Fibroblast of lung (primary cell): ENCODE data around the gene GNPTAB. TPM values are rescaled to one million over a fixed set of nuclear protein-coding genes. Genes with fewer than 3 reads are reported as not detected.

Source experiments
- DNase-seq, 2 donors: peaks; one replicate each; pipeline versions ENCODE4 v3.0.0 to v3.0.0-alpha.2; 2010; ENCODE audit warnings: low read depth in 2 of 2
- H2AFZ ChIP-seq: 2 replicates; pipeline ENCODE4 v1.5.1; 2012; ENCODE audit warnings: low read length, control low read depth, inconsistent platforms
- H3K27ac ChIP-seq: 2 replicates; pipeline ENCODE4 v1.5.1; 2011; ENCODE audit warnings: low read length, control low read depth; ENCODE audit not compliant: insufficient read depth
- H3K27me3 ChIP-seq: 2 replicates; pipeline ENCODE4 v1.5.1; 2011; ENCODE audit warnings: mild to moderate bottlenecking, low read length; ENCODE audit not compliant: control insufficient read depth, insufficient read depth
- H3K36me3 ChIP-seq: 2 replicates; pipeline ENCODE4 v1.5.1; 2011; ENCODE audit warnings: low read length; ENCODE audit not compliant: control insufficient read depth, insufficient read depth
- H3K4me1 ChIP-seq: 2 replicates; pipeline ENCODE4 v1.5.1; 2011; ENCODE audit warnings: low read length; ENCODE audit not compliant: control insufficient read depth, insufficient read depth; ENCODE audit errors: extremely low read depth
- H3K4me2 ChIP-seq: 2 replicates; pipeline ENCODE4 v1.5.1; 2011; ENCODE audit warnings: low read length, control low read depth; ENCODE audit not compliant: insufficient read depth; ENCODE audit errors: extremely low read depth
- H3K4me3 ChIP-seq, 4 experiments: fragments of 200-600 bp in 1 of 4; sonication (generic) in 1 of 4; replicated peaks in 1 of 4; 2 replicates each; pipeline ENCODE4 v1.5.1; 2011 to 2016; ENCODE audit warnings: low read length in 4 of 4, low read depth in 3 of 4, mild to moderate bottlenecking in 3 of 4, control low read depth in 2 of 4, inconsistent platforms in 1 of 4, mixed read lengths in 1 of 4; ENCODE audit not compliant: insufficient read depth in 1 of 4; ENCODE audit errors: control extremely low read depth in 1 of 4
- H3K79me2 ChIP-seq: 2 replicates; pipeline ENCODE4 v1.5.1; 2012; ENCODE audit warnings: mild to moderate bottlenecking, low read length, inconsistent platforms; ENCODE audit not compliant: control insufficient read depth, insufficient read depth
- H3K9ac ChIP-seq: 2 replicates; pipeline ENCODE4 v1.5.1; 2011; ENCODE audit warnings: mild to moderate bottlenecking, low read length, control low read depth; ENCODE audit not compliant: insufficient read depth
- H3K9me3 ChIP-seq: 2 replicates; pipeline ENCODE4 v1.5.1; 2012; ENCODE audit warnings: low read depth, low read length; ENCODE audit not compliant: control insufficient read depth, insufficient read depth
- H4K20me1 ChIP-seq: 2 replicates; pipeline ENCODE4 v1.5.1; 2011; ENCODE audit warnings: low read length; ENCODE audit not compliant: control insufficient read depth, insufficient read depth; ENCODE audit errors: extremely low read depth
- EZH2 ChIP-seq: IDR thresholded peaks from 2 replicates; pipeline ENCODE4 v1.5.1; 2012; ENCODE audit warnings: low read length, control low read depth, mild to moderate bottlenecking; ENCODE audit errors: missing control alignments
- polyA plus RNA-seq, 2 donors: library from polyadenylated mRNA; depleted of rRNA in 1 of 2; stranded (reverse) in 1 of 2; unstranded in 1 of 2; fragments of >200 nt; gene quantifications; 2 replicates each; pipeline ENCODE4 v1.2.1, GENCODE V29; 2011 to 2012; ENCODE audit warnings: missing spikeins in 1 of 2
- total RNA-seq: library from RNA; depleted of rRNA; stranded (reverse); fragments of >200 nt; gene quantifications from 2 replicates; pipeline ENCODE4 v1.2.1, GENCODE V29; 2014
- TF ChIP-seq, protein P1 (sequence below), 2 donors: IDR thresholded peaks in 1 of 2; conservative IDR thresholded peaks in 1 of 2; 1 replicate in 1 of 2; 2 replicates in 1 of 2; pipeline ENCODE4 v1.5.1; 2011 to 2012; ENCODE audit warnings: low read length in 2 of 2, control low read depth in 1 of 2, inconsistent platforms in 1 of 2, low read depth in 1 of 2, mild to moderate bottlenecking in 1 of 2

GNPTAB gene
- total and polyA plus RNA-seq, 2 donors (not counting 1 experiment from before 2014, with no cell fraction given), result 49.7 to 58.4 TPM

DNA sequence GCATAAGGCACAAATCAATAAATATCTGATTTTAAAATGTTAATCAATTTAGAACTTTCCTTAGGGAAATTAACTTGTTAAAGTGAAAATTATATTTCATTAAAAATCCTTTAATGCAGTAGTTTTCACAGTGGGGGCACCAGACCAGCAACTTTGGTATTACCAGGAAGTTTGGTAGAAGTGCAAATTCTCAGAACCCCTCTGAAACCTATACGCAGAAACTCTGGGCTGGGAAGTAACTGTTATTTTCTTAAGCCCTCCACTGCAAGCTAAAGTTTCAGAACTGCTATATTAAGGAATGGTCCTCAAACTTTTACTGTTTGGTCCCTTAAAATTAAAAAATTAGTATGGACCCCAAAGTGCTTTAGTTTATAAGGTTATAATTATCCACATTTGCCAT is 35.7 kb downstream of the GNPTAB start:
- no peak for DNase-seq
- Histone ChIP-seq H3K4me3 (no peak overlapping the region), H3K27ac (no peak overlapping the region), H3K9me3 (no peaks in the 10 kb centered on the region), H3K4me2 (no peak overlapping the region), H4K20me1 (no peaks in the 10 kb centered on the region), H3K36me3 (no peaks in the 10 kb centered on the region), H3K79me2 (no peaks in the 10 kb centered on the region), H3K27me3 (no peaks in the 10 kb centered on the region), H3K9ac (no peak overlapping the region), H2AFZ (no peak overlapping the region), H3K4me1 (no peaks in the 10 kb centered on the region)
- TF ChIP-seq EZH2, result no peak
- TF ChIP-seq, protein P1, sequence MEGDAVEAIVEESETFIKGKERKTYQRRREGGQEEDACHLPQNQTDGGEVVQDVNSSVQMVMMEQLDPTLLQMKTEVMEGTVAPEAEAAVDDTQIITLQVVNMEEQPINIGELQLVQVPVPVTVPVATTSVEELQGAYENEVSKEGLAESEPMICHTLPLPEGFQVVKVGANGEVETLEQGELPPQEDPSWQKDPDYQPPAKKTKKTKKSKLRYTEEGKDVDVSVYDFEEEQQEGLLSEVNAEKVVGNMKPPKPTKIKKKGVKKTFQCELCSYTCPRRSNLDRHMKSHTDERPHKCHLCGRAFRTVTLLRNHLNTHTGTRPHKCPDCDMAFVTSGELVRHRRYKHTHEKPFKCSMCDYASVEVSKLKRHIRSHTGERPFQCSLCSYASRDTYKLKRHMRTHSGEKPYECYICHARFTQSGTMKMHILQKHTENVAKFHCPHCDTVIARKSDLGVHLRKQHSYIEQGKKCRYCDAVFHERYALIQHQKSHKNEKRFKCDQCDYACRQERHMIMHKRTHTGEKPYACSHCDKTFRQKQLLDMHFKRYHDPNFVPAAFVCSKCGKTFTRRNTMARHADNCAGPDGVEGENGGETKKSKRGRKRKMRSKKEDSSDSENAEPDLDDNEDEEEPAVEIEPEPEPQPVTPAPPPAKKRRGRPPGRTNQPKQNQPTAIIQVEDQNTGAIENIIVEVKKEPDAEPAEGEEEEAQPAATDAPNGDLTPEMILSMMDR (conservative IDR thresholded peaks at IDR 0.05 in 1 of 2, IDR thresholded peaks at IDR 0.05 in 1 of 2; ENCODE audit: low read depth in 1 of 2, low read length in 2 of 2), result no peak

DNA sequence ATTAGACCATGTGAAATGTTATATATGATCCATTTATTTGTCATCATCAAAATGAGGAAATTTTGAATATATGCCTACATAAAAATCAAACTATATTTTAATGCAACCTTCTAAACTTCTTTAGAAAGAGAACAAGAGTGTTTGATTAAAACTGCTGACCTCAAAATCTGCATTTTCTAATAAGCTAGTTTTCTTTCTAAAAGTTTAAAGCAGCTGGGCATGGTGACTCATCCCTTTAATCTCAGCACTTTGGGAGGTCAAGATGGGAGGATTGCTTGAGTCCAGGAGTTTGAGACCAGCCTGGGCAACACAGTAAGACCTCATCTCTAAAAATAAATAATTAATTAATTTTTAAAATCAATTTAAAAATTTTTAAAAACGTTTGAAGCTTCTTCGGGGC is 36.2 kb downstream of the GNPTAB start:
- TF ChIP-seq, protein P1 (conservative IDR thresholded peaks at IDR 0.05 in 1 of 2, IDR thresholded peaks at IDR 0.05 in 1 of 2; ENCODE audit: low read depth in 1 of 2, low read length in 2 of 2), result no peak
- no peak for TF ChIP-seq EZH2
- no peaks in the 10 kb centered on the region for H3K79me2 ChIP-seq
- no peak overlapping the region for H3K27ac ChIP-seq
- no peak for DNase-seq
- no peaks in the 10 kb centered on the region for H3K36me3 ChIP-seq
- no peaks in the 10 kb centered on the region for H3K9me3 ChIP-seq
- no peak overlapping the region for H3K4me2 ChIP-seq
- H3K9ac ChIP-seq, result no peak overlapping the region
- no peak overlapping the region for H2AFZ ChIP-seq
- no peak overlapping the region for H3K4me3 ChIP-seq
- no peaks in the 10 kb centered on the region for H4K20me1 ChIP-seq
- no peaks in the 10 kb centered on the region for H3K27me3 ChIP-seq
- no peaks in the 10 kb centered on the region for H3K4me1 ChIP-seq

DNA sequence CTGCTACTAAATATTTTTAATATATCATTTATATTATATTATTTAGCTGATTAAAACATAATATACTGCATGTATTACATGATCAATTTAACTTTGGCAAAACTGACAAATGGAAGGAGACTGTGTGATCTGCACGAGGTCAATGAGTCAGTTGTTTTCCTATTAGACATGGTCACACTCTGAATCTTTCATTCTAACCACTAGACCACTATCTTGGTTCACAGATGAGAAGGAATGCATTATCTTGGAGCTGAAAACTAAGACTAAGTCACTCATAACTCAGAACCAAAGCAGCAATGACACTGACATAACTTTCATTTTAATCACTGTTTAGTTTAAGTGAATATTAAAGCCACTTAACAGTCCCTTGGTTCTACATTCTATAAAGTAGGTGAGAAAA is 37.4 kb downstream of the GNPTAB start:
- H3K79me2 ChIP-seq, result no peaks in the 10 kb centered on the region
- no peak overlapping the region for H3K4me3 ChIP-seq
- H3K9ac ChIP-seq, result no peak overlapping the region
- TF ChIP-seq, protein P1 (conservative IDR thresholded peaks at IDR 0.05 in 1 of 2, IDR thresholded peaks at IDR 0.05 in 1 of 2; ENCODE audit: low read depth in 1 of 2, low read length in 2 of 2), result no peak
- no peak for TF ChIP-seq EZH2
- H3K27me3 ChIP-seq, result no peaks in the 10 kb centered on the region
- peak in 1 of 2 donors; percentile 87 for DNase-seq
- no peak overlapping the region for H3K27ac ChIP-seq
- H4K20me1 ChIP-seq, result no peaks in the 10 kb centered on the region
- no peaks in the 10 kb centered on the region for H3K4me1 ChIP-seq
- H3K36me3 ChIP-seq, result no peaks in the 10 kb centered on the region
- H2AFZ ChIP-seq, result no peak overlapping the region
- no peaks in the 10 kb centered on the region for H3K9me3 ChIP-seq
- H3K4me2 ChIP-seq, result no peak overlapping the region
